Neural cell (in vitro differentiated cells): ENCODE results near the gene TRIM25. TPM values are rescaled to one million over a fixed set of nuclear protein-coding genes. Genes with fewer than 3 reads are reported as not detected.

Experiments
- H2AFZ ChIP-seq: fragments of 200-600, 300-800 bp; sonication (generic), shearing (Covaris generic); 2 replicates; pipeline ENCODE4 v1.6.0; 2014; ENCODE audit warnings: low read depth, mild to moderate bottlenecking, antibody characterized with exemption, low read length, moderate library complexity
- H3F3A ChIP-seq: fragments of 200-600 bp; shearing (Covaris generic); 2 replicates; pipeline ENCODE4 v1.6.1; 2016; ENCODE audit warnings: mild to moderate bottlenecking, moderate library complexity, mixed read lengths, antibody characterized with exemption, low read length; ENCODE audit not compliant: insufficient read depth, poor library complexity, severe bottlenecking
- H3K27ac ChIP-seq: fragments of 200-600, 300-800 bp; sonication (generic), shearing (Covaris generic); 2 replicates; pipeline ENCODE4 v1.5.1; 2014; ENCODE audit warnings: mild to moderate bottlenecking, low read length, moderate library complexity
- H3K27me3 ChIP-seq: fragments of 300-800, 200-600 bp; sonication (generic), shearing (Covaris generic); 2 replicates; pipeline ENCODE4 v1.6.0; 2014; ENCODE audit warnings: mild to moderate bottlenecking, low read depth, low read length, moderate library complexity; ENCODE audit not compliant: insufficient read depth
- H3K36me3 ChIP-seq: fragments of 300-800, 200-600 bp; sonication (generic), shearing (Covaris generic); 2 replicates; pipeline ENCODE4 v1.5.1; 2014; ENCODE audit warnings: mild to moderate bottlenecking, antibody characterized with exemption, low read length, moderate library complexity; ENCODE audit not compliant: insufficient read depth
- H3K4me2 ChIP-seq: fragments of 300-800, 200-600 bp; sonication (generic), shearing (Covaris generic); 2 replicates; pipeline ENCODE4 v1.6.0; 2014; ENCODE audit warnings: mild to moderate bottlenecking, low read length
- H3K4me3 ChIP-seq: fragments of 300-800, 200-600 bp; sonication (generic), shearing (Covaris generic); 2 replicates; pipeline ENCODE4 v1.5.1; 2014; ENCODE audit warnings: mild to moderate bottlenecking, low read length, moderate library complexity
- H3K79me2 ChIP-seq: fragments of 200-600 bp; shearing (Covaris generic); replicated peaks from 2 replicates; pipeline ENCODE4 v1.6.0; 2014; ENCODE audit warnings: mild to moderate bottlenecking, low read length, moderate library complexity; ENCODE audit not compliant: insufficient read depth
- H3K9ac ChIP-seq: fragments of 300-800, 200-600 bp; sonication (generic), shearing (Covaris generic); 2 replicates; pipeline ENCODE4 v1.6.1; 2016; ENCODE audit warnings: mild to moderate bottlenecking, low read length, mixed read lengths
- H3K9me2 ChIP-seq: fragments of 200-600 bp; shearing (Covaris generic); 2 replicates; pipeline ENCODE4 v1.6.1; 2016; ENCODE audit warnings: mild to moderate bottlenecking, low read length, mixed read lengths; ENCODE audit not compliant: insufficient read depth
- H3K9me3 ChIP-seq: fragments of 200-600, 300-800 bp; sonication (generic), shearing (Covaris generic); 2 replicates; pipeline ENCODE4 v1.6.1; 2016; ENCODE audit warnings: mild to moderate bottlenecking, mixed run types, low read length, moderate library complexity, mixed read lengths
- H4K20me1 ChIP-seq: fragments of 200-600 bp; shearing (Covaris generic); 2 replicates; pipeline ENCODE4 v1.6.1; 2016; ENCODE audit warnings: mild to moderate bottlenecking, mixed run types; ENCODE audit not compliant: insufficient read depth
- EP300 ChIP-seq: fragments of 450-650 bp; conservative IDR thresholded peaks from 2 replicates; pipeline ENCODE4 v1.6.1; 2014; ENCODE audit warnings: antibody characterized with exemption, mild to moderate bottlenecking, moderate library complexity; ENCODE audit not compliant: poor library complexity, severe bottlenecking
- EZH2 ChIP-seq: fragments of 200-600, 300-800 bp; shearing (Covaris generic), sonication (generic); IDR thresholded peaks from 2 replicates; pipeline ENCODE4 v1.6.1; 2014; ENCODE audit warnings: antibody characterized with exemption, low read length, borderline replicate concordance, mild to moderate bottlenecking; ENCODE audit not compliant: insufficient read depth, poor library complexity, severe bottlenecking
- MXI1 ChIP-seq: fragments of 450-650 bp; conservative IDR thresholded peaks from 2 replicates; pipeline ENCODE4 v1.6.1; 2014; ENCODE audit warnings: antibody characterized with exemption, mild to moderate bottlenecking; ENCODE audit not compliant: poor library complexity, severe bottlenecking
- POLR2AphosphoS5 ChIP-seq: IDR thresholded peaks from 2 replicates; pipeline ENCODE4 v1.6.1; 2012
- RAD21 ChIP-seq: fragments of 450-650 bp; conservative IDR thresholded peaks from 2 replicates; pipeline ENCODE4 v1.6.1; 2014; ENCODE audit warnings: antibody characterized with exemption, mild to moderate bottlenecking, moderate library complexity
- SMC3 ChIP-seq: fragments of 450-650 bp; conservative IDR thresholded peaks from 2 replicates; pipeline ENCODE4 v1.6.1; 2014; ENCODE audit warnings: antibody characterized with exemption, mild to moderate bottlenecking, moderate library complexity; ENCODE audit not compliant: poor library complexity
- TAF1 ChIP-seq: IDR thresholded peaks from 2 replicates; pipeline ENCODE4 v1.6.1; 2012; ENCODE audit warnings: low read depth
- polyA plus RNA-seq: library from polyadenylated mRNA; depleted of rRNA; stranded (reverse); fragments of >200 nt; gene quantifications from 2 replicates; pipeline ENCODE4 v1.2.3, GENCODE V29; 2014
- TF ChIP-seq, protein P1 (sequence below): IDR thresholded peaks from 2 replicates; pipeline ENCODE4 v1.6.1; 2012; ENCODE audit warnings: borderline replicate concordance
- TF ChIP-seq, protein P2 (sequence below): fragments of 450-650 bp; IDR thresholded peaks from 2 replicates; pipeline ENCODE4 v1.5.1; 2014; ENCODE audit warnings: antibody characterized with exemption, mild to moderate bottlenecking, moderate library complexity; ENCODE audit not compliant: poor library complexity, severe bottlenecking

TRIM25 gene
- polyA plus RNA-seq, 1 donor from 2014 or later, result 1.7 TPM

DNA sequence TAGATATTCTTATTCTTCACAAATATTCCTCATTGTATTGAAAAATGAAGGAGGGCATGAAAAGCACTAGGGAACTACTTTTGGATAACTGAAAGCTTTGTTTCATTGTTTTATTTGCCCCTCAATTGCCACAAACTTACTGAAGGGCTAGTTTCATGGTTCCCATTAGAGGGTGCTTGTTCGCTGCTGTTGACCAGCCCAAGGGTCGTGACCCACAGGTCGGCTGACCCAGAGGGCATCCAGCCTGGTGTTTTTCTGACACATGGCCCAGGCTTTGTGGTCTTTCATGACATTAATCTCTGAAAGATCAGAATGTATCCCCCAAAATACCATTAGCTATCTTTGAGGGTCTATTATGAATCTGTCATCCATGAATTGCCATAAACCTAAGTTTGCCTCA is 49.9 kb downstream of the TRIM25 start:
- Histone ChIP-seq H4K20me1 (no peaks in the 10 kb centered on the region), H3K9ac (no peak overlapping the region), H3F3A (no peaks in the 10 kb centered on the region), H3K9me3 (no peaks in the 10 kb centered on the region), H3K79me2 (no peaks in the 10 kb centered on the region), H3K27ac (no peak overlapping the region), H3K36me3 (no peaks in the 10 kb centered on the region), H2AFZ (no peak overlapping the region), H3K4me2 (no peak overlapping the region), H3K9me2 (no peaks in the 10 kb centered on the region), H3K27me3 (no peaks in the 10 kb centered on the region), H3K4me3 (no peak overlapping the region)
- no peak for TF ChIP-seq MXI1
- TF ChIP-seq TAF1, result no peak
- no peak for TF ChIP-seq EZH2
- TF ChIP-seq, protein P1, sequence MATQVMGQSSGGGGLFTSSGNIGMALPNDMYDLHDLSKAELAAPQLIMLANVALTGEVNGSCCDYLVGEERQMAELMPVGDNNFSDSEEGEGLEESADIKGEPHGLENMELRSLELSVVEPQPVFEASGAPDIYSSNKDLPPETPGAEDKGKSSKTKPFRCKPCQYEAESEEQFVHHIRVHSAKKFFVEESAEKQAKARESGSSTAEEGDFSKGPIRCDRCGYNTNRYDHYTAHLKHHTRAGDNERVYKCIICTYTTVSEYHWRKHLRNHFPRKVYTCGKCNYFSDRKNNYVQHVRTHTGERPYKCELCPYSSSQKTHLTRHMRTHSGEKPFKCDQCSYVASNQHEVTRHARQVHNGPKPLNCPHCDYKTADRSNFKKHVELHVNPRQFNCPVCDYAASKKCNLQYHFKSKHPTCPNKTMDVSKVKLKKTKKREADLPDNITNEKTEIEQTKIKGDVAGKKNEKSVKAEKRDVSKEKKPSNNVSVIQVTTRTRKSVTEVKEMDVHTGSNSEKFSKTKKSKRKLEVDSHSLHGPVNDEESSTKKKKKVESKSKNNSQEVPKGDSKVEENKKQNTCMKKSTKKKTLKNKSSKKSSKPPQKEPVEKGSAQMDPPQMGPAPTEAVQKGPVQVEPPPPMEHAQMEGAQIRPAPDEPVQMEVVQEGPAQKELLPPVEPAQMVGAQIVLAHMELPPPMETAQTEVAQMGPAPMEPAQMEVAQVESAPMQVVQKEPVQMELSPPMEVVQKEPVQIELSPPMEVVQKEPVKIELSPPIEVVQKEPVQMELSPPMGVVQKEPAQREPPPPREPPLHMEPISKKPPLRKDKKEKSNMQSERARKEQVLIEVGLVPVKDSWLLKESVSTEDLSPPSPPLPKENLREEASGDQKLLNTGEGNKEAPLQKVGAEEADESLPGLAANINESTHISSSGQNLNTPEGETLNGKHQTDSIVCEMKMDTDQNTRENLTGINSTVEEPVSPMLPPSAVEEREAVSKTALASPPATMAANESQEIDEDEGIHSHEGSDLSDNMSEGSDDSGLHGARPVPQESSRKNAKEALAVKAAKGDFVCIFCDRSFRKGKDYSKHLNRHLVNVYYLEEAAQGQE, result no peak
- no peak for TF ChIP-seq POLR2AphosphoS5
- no peak for TF ChIP-seq RAD21
- TF ChIP-seq, protein P2, sequence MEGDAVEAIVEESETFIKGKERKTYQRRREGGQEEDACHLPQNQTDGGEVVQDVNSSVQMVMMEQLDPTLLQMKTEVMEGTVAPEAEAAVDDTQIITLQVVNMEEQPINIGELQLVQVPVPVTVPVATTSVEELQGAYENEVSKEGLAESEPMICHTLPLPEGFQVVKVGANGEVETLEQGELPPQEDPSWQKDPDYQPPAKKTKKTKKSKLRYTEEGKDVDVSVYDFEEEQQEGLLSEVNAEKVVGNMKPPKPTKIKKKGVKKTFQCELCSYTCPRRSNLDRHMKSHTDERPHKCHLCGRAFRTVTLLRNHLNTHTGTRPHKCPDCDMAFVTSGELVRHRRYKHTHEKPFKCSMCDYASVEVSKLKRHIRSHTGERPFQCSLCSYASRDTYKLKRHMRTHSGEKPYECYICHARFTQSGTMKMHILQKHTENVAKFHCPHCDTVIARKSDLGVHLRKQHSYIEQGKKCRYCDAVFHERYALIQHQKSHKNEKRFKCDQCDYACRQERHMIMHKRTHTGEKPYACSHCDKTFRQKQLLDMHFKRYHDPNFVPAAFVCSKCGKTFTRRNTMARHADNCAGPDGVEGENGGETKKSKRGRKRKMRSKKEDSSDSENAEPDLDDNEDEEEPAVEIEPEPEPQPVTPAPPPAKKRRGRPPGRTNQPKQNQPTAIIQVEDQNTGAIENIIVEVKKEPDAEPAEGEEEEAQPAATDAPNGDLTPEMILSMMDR, result no peak
- no peak for TF ChIP-seq EP300
- no peak for TF ChIP-seq SMC3

DNA sequence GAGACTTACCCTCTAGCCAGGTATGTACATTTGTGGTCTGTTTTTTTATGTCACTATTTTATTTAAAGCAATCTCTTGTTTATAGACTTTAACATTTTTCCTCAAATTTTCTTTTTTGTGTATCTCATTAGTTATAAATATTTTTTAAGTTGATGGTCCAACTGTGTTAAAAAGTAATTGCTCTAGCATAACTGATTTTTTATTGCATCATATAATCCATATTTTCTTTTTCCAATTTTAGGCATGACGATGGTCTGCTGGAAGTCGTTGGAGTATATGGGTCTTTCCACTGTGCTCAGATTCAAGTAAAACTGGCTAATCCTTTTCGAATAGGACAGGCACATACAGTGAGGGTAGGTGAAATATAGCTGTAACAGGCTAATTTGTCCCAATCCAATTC is 52.0 kb downstream of the TRIM25 start:
- Histone ChIP-seq H3K79me2 (no peaks in the 10 kb centered on the region), H3K27ac (no peak overlapping the region), H3K4me3 (no peak overlapping the region), H3K4me2 (no peak overlapping the region), H3K27me3 (no peaks in the 10 kb centered on the region), H3K9me2 (no peaks in the 10 kb centered on the region), H3K9ac (no peak overlapping the region), H3F3A (no peaks in the 10 kb centered on the region), H3K9me3 (no peaks in the 10 kb centered on the region), H4K20me1 (no peaks in the 10 kb centered on the region), H3K36me3 (no peaks in the 10 kb centered on the region), H2AFZ (no peak overlapping the region)
- TF ChIP-seq EZH2 (no peak), SMC3 (no peak)
- TF ChIP-seq, protein P1, result no peak
